Naive thymus-derived CD8-positive, alpha-beta T cell (primary cell): ENCODE results near the gene TPSAB1. TPM values are rescaled to one million over a fixed set of nuclear protein-coding genes. Genes with fewer than 3 reads are reported as not detected.

ENCODE experiments used
- ATAC-seq, 2 donors: fragments of 150-1000 bp; cut with Tn5 transposase in 1 of 2; sonication (Bioruptor Pico), chemical (Tn5 transposase) in 1 of 2; 1 replicate in 1 of 2; 2 replicates in 1 of 2; pipeline ENCODE4 v1.10.0; 2021; ENCODE audit warnings: mild to moderate bottlenecking in 2 of 2, moderate library complexity in 2 of 2
- POLR2A ChIA-PET: fragments of 350-600 bp; sonication (Branson Sonifier 250); formaldehyde crosslinking; loops from one replicate; lab custom pipeline; 2021; ENCODE audit warnings: antibody characterized with exemption; lab: Charles Lee
- DNase-seq, 10 donors: peaks; one replicate each; pipeline versions ENCODE4 v3.0.0 to v3.0.0-alpha.2; 2020 to 2022
- H3K27ac Mint-ChIP-seq, 10 donors: one replicate each; pipeline ENCODE4 v1.8.0; 2020 to 2022; ENCODE audit warnings: mild to moderate bottlenecking in 10 of 10, mixed read lengths in 10 of 10, moderate library complexity in 4 of 10, inconsistent platforms in 1 of 10
- H3K27me3 Mint-ChIP-seq, 5 donors: one replicate each; pipeline ENCODE4 v1.8.0; 2021 to 2022; ENCODE audit warnings: mixed read lengths in 5 of 5
- H3K36me3 Mint-ChIP-seq, 3 donors: one replicate each; pipeline ENCODE4 v1.8.0; 2020 to 2022; ENCODE audit warnings: mixed read lengths in 3 of 3, mild to moderate bottlenecking in 2 of 3, inconsistent platforms in 1 of 3
- H3K4me1 Mint-ChIP-seq, 4 donors: one replicate each; pipeline ENCODE4 v1.8.0; 2021 to 2022; ENCODE audit warnings: mixed read lengths in 4 of 4
- H3K4me3 Mint-ChIP-seq, 10 donors: one replicate each; pipeline ENCODE4 v1.8.0; 2020 to 2022; ENCODE audit warnings: mild to moderate bottlenecking in 10 of 10, mixed read lengths in 10 of 10, moderate library complexity in 6 of 10, inconsistent platforms in 1 of 10
- H3K9me3 Mint-ChIP-seq, 9 donors: one replicate each; pipeline ENCODE4 v1.8.0; 2020 to 2022; ENCODE audit warnings: mixed read lengths in 9 of 9, mild to moderate bottlenecking in 3 of 9, inconsistent platforms in 1 of 9, moderate library complexity in 1 of 9
- polyA plus RNA-seq, 3 donors: library from polyadenylated mRNA; unstranded; fragments of 300-500 nt; fragmentation: Illumina TruSeq; gene quantifications; one replicate each; pipeline ENCODE4 v1.2.3, GENCODE V29; 2021
- total RNA-seq, 8 experiments: library from RNA in 2 of 8; stranded (reverse) in 2 of 8; gene quantifications; one replicate each; pipeline ENCODE4 v1.2.3 and lab custom pipeline; 2021 to 2026

Gene TPSAB1
- total and polyA plus RNA-seq, 5 experiments from 2014 or later: not detected

- Mint-ChIP-seq H3K36me3 (peaks cover 0 to 2% (median 0%) of the 10 kb centered on the region in 3 donors), H3K27me3 (peaks cover 0 to 3% (median 0%) of the 10 kb centered on the region in 5 donors), H3K4me1 (peaks cover 0 to 3% (median 2%) of the 10 kb centered on the region in 4 donors), H3K4me3 (no peak overlapping the region), H3K27ac (no peak overlapping the region), H3K9me3 (no peaks in the 10 kb centered on the region)
- no peak for ATAC-seq
- POLR2A ChIA-PET: no interaction called here
- no peak for DNase-seq
These were observed 27.3 kb upstream of the TPSAB1 start for GRCh38 chr16:1213231-1213630.

- no peak overlapping the region for H3K4me3 Mint-ChIP-seq
- POLR2A ChIA-PET: no interaction called here
- peaks cover 0 to 2% (median 0%) of the 10 kb centered on the region in 3 donors for H3K36me3 Mint-ChIP-seq
- H3K27ac Mint-ChIP-seq: no peak overlapping the region
- DNase-seq (no peak), ATAC-seq (no peak)
- H3K9me3 Mint-ChIP-seq: no peaks in the 10 kb centered on the region
- H3K27me3 Mint-ChIP-seq: peaks cover 0 to 3% (median 0%) of the 10 kb centered on the region in 5 donors
- H3K4me1 Mint-ChIP-seq: peaks cover 0 to 2% (median 0%) of the 10 kb centered on the region in 4 donors
These were observed 26.6 kb upstream of the TPSAB1 start for GRCh38 chr16:1213796-1214372.

GRCh38 chr16:1214719-1215118, 25.8 kb upstream of the TPSAB1 start:
- POLR2A ChIA-PET: no interaction called here
- Mint-ChIP-seq H3K27ac (no peak overlapping the region), H3K9me3 (no peaks in the 10 kb centered on the region), H3K27me3 (peaks cover 0 to 3% (median 0%) of the 10 kb centered on the region in 5 donors), H3K4me3 (no peak overlapping the region), H3K36me3 (peaks cover 0 to 2% (median 0%) of the 10 kb centered on the region in 3 donors), H3K4me1 (peaks cover 0 to 2% (median 0%) of the 10 kb centered on the region in 4 donors)
- DNase-seq: no peak
- no peak for ATAC-seq

- H3K27ac Mint-ChIP-seq: peak overlapping the region in 1 of 10 donors; percentile 27
- peaks cover 0 to 2% (median 0%) of the 10 kb centered on the region in 3 donors for H3K36me3 Mint-ChIP-seq
- peaks cover 0 to 3% (median 0%) of the 10 kb centered on the region in 5 donors for H3K27me3 Mint-ChIP-seq
- POLR2A ChIA-PET: no interaction called here
- no peak overlapping the region for H3K4me3 Mint-ChIP-seq
- no peak for DNase-seq
- no peaks in the 10 kb centered on the region for H3K9me3 Mint-ChIP-seq
- H3K4me1 Mint-ChIP-seq: peaks cover 0 to 2% (median 0%) of the 10 kb centered on the region in 4 donors
- ATAC-seq: no peak
These were observed 24.8 kb upstream of the TPSAB1 start for GRCh38 chr16:1215574-1216295.

- POLR2A ChIA-PET: no interaction called here
- H3K36me3 Mint-ChIP-seq: peaks cover 0 to 2% (median 0%) of the 10 kb centered on the region in 3 donors
- ATAC-seq (no peak), DNase-seq (no peak)
- H3K4me3 Mint-ChIP-seq: no peak overlapping the region
- H3K9me3 Mint-ChIP-seq: no peaks in the 10 kb centered on the region
- peaks cover 0 to 3% (median 0%) of the 10 kb centered on the region in 5 donors for H3K27me3 Mint-ChIP-seq
- H3K27ac Mint-ChIP-seq: no peak overlapping the region
- H3K4me1 Mint-ChIP-seq: peaks cover 0 to 2% (median 0%) of the 10 kb centered on the region in 4 donors
These were observed 24.2 kb upstream of the TPSAB1 start for GRCh38 chr16:1216296-1216619.

- ATAC-seq (no peak), DNase-seq (no peak)
- Mint-ChIP-seq H3K9me3 (no peaks in the 10 kb centered on the region), H3K27me3 (peaks cover 0 to 3% (median 0%) of the 10 kb centered on the region in 5 donors), H3K4me1 (peaks cover 0 to 2% (median 0%) of the 10 kb centered on the region in 4 donors), H3K4me3 (no peak overlapping the region), H3K36me3 (peaks cover 0 to 2% (median 0%) of the 10 kb centered on the region in 3 donors), H3K27ac (no peak overlapping the region)
- POLR2A ChIA-PET: interaction anchor here (0.6 kb wide), 1 partner anchor 984 kb away, joined by 3 read pairs; no protein-coding TSS in a partner anchor
These were observed 23.7 kb upstream of the TPSAB1 start for GRCh38 chr16:1216681-1217400.

GRCh38 chr16:1217526-1217925, 23.0 kb upstream of the TPSAB1 start:
- Mint-ChIP-seq H3K27me3 (peaks cover 0 to 3% (median 0%) of the 10 kb centered on the region in 5 donors), H3K4me3 (no peak overlapping the region), H3K36me3 (peaks cover 0 to 2% (median 0%) of the 10 kb centered on the region in 3 donors), H3K4me1 (peaks cover 0 to 2% (median 0%) of the 10 kb centered on the region in 4 donors), H3K27ac (no peak overlapping the region), H3K9me3 (no peaks in the 10 kb centered on the region)
- no peak for DNase-seq
- no peak for ATAC-seq
- POLR2A ChIA-PET: no interaction called here

GRCh38 chr16:1218061-1218929, 22.2 kb upstream of the TPSAB1 start:
- DNase-seq: no peak
- H3K27me3 Mint-ChIP-seq: peaks cover 0 to 3% (median 0%) of the 10 kb centered on the region in 5 donors

GRCh38 chr16:1218930-1219611, 21.4 kb upstream of the TPSAB1 start:
- no peak overlapping the region for H3K27ac Mint-ChIP-seq
- DNase-seq (no peak), ATAC-seq (no peak)
- no peaks in the 10 kb centered on the region for H3K9me3 Mint-ChIP-seq
- H3K36me3 Mint-ChIP-seq: peaks cover 0 to 2% (median 0%) of the 10 kb centered on the region in 3 donors
- POLR2A ChIA-PET: no interaction called here
- peaks cover 0 to 2% (median 0%) of the 10 kb centered on the region in 4 donors for H3K4me1 Mint-ChIP-seq
- peaks cover 0 to 3% (median 0%) of the 10 kb centered on the region in 5 donors for H3K27me3 Mint-ChIP-seq
- no peak overlapping the region for H3K4me3 Mint-ChIP-seq

More at GRCh38 chr16:1218061-1218929, 22.2 kb upstream of the TPSAB1 start:
- H3K36me3 Mint-ChIP-seq: peaks cover 0 to 2% (median 0%) of the 10 kb centered on the region in 3 donors
- ATAC-seq: no peak
- no peaks in the 10 kb centered on the region for H3K9me3 Mint-ChIP-seq
- H3K4me1 Mint-ChIP-seq: peaks cover 0 to 2% (median 0%) of the 10 kb centered on the region in 4 donors
- H3K4me3 Mint-ChIP-seq: no peak overlapping the region
- no peak overlapping the region for H3K27ac Mint-ChIP-seq
- POLR2A ChIA-PET: no interaction called here

- Mint-ChIP-seq H3K9me3 (no peaks in the 10 kb centered on the region), H3K36me3 (no peaks in the 10 kb centered on the region), H3K4me1 (peaks cover 0 to 2% (median 0%) of the 10 kb centered on the region in 4 donors), H3K27me3 (peaks cover 0 to 1% (median 0%) of the 10 kb centered on the region in 5 donors), H3K4me3 (no peak overlapping the region), H3K27ac (no peak overlapping the region)
- no peak for ATAC-seq
- no peak for DNase-seq
- POLR2A ChIA-PET: no interaction called here
These were observed 20.3 kb upstream of the TPSAB1 start for GRCh38 chr16:1220098-1220728.

- ATAC-seq: no peak
- Mint-ChIP-seq H3K9me3 (no peaks in the 10 kb centered on the region), H3K4me1 (peaks cover 0 to under 1% (median 0%) of the 10 kb centered on the region in 4 donors), H3K27ac (no peak overlapping the region), H3K4me3 (no peak overlapping the region), H3K27me3 (no peaks in the 10 kb centered on the region), H3K36me3 (no peaks in the 10 kb centered on the region)
- POLR2A ChIA-PET: no interaction called here
- DNase-seq: no peak
These were observed 19.5 kb upstream of the TPSAB1 start for GRCh38 chr16:1220841-1221627.
